Duodenal mucosa (tissue), 2 donors: ENCODE measurements around the gene HPSE2.
"Not testable (repeated sequence)": the region's sequence is repeated elsewhere in the genome, so short reads cannot be mapped to it uniquely, and the experiment has no call there.

Source experiments
- H3K27ac ChIP-seq: one replicate; pipeline ENCODE4 v1.7.0; 2013; ENCODE audit warnings: low read depth, low read length
- H3K27me3 ChIP-seq, 2 donors: one replicate each; pipeline ENCODE4 v1.7.0; 2013; ENCODE audit warnings: low read length in 2 of 2, control low read depth in 1 of 2; ENCODE audit not compliant: insufficient read depth in 2 of 2, control insufficient read depth in 1 of 2
- H3K36me3 ChIP-seq, 2 donors: one replicate each; pipeline ENCODE4 v1.7.0; 2013; ENCODE audit warnings: low read length in 2 of 2, control low read depth in 1 of 2; ENCODE audit not compliant: insufficient read depth in 2 of 2, control insufficient read depth in 1 of 2
- H3K4me1 ChIP-seq, 2 donors: one replicate each; pipeline ENCODE4 v1.7.0; 2013; ENCODE audit warnings: low read length in 2 of 2, control low read depth in 1 of 2; ENCODE audit not compliant: insufficient read depth in 2 of 2, control insufficient read depth in 1 of 2
- H3K4me3 ChIP-seq, 2 donors: one replicate each; pipeline ENCODE4 v1.7.0; 2013; ENCODE audit warnings: low read length in 2 of 2, low read depth in 1 of 2
- H3K9ac ChIP-seq, 2 donors: one replicate each; pipeline ENCODE4 v1.7.0; 2013; ENCODE audit warnings: low read length in 2 of 2, low read depth in 1 of 2
- H3K9me3 ChIP-seq, 2 donors: one replicate each; pipeline ENCODE4 v1.7.0; 2013; ENCODE audit warnings: low read length in 2 of 2, control low read depth in 1 of 2; ENCODE audit not compliant: control insufficient read depth in 1 of 2

Gene HPSE2

DNA sequence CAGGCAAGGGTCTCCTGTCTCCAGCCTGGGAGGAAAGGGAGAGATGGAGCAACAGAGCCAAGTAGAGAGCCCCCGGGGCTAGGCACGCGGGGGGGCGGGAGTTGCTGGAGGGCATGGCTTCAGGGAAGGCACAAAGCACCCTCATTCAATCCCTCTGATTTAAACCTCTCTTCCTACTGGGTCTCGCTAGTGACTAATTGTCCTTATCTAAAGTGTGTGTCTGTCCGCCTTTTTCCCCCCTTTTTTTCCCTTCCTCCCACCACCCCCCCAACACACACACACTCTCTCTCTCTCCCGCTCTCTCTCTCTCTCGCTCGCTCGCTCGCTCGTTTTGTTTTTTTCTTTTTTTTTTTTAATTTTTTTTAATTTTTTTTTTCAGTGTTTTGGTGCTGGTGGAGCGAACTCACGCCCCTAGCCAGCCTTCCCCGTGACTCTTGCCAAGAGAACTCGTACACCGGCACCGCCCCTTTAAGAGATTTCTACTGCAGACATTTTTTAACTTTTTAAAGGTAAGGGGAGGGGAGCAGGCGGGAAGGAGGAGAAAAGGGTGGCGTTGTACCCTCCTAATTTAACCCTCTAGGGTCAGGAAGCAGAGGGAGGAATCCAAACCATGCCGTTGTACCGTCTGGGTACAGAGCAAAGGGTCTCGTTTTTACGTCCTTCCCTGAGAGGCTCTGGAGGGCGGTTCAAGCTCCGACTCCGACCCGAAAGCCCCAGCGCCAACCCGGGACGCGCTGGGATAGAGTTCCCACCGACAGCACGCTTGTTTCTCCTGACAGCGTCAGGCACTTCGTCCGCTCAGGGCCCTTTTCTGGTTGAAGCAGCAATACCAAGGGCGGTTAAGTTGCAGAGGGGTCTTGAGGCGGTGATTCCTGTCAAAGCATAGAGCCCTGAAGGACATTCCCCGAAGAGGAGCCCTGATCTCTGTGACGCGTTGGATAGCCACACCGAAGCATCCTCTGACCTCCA lies at the start of gene HPSE2:
TSS of gene HPSE2 (minus strand) at position 195 of the 969 bp plus-strand sequence.
- peaks cover 44 to 62% of the 10 kb centered on the region in 2 donors for H3K27me3 ChIP-seq
- peak within 1 kb of the TSS; percentile 36 for H3K27ac ChIP-seq
- H3K4me3 ChIP-seq = peak within 1 kb of the TSS; percentile 57 to 62
- H3K36me3 ChIP-seq = no peaks in the 10 kb centered on the region
- H3K9ac ChIP-seq = peak within 1 kb of the TSS in 1 of 2 donors; percentile 57
- H3K4me1 ChIP-seq = peaks cover 7 to 10% of the 10 kb centered on the region in 2 donors
- no peaks in the 10 kb centered on the region for H3K9me3 ChIP-seq

DNA sequence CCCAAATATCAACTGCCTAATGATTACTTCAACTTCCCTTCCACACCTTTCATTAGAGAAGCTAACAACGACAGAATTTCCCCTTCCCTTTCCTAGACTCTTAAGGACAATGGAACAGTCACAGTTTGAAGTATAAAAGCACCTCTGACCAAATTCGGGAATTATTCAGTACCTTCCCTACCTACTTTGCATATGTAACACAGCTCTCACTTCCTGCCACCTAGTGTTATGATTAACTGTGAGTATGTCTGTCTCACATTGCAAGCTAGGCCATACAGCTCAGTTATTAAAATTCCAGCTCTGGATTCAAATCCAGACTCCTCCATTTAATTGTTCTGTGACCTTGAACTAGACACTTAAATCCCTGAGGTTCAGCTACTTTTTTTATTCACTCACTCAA lies 44.8 kb upstream of the HPSE2 start:
- Histone ChIP-seq H3K4me1 (no peaks in the 10 kb centered on the region), H3K36me3 (no peaks in the 10 kb centered on the region), H3K27ac (no peak overlapping the region), H3K4me3 (no peak overlapping the region), H3K9me3 (peaks cover 0 to 8% of the 10 kb centered on the region in 2 donors), H3K27me3 (no peaks in the 10 kb centered on the region), H3K9ac (no peak overlapping the region)

DNA sequence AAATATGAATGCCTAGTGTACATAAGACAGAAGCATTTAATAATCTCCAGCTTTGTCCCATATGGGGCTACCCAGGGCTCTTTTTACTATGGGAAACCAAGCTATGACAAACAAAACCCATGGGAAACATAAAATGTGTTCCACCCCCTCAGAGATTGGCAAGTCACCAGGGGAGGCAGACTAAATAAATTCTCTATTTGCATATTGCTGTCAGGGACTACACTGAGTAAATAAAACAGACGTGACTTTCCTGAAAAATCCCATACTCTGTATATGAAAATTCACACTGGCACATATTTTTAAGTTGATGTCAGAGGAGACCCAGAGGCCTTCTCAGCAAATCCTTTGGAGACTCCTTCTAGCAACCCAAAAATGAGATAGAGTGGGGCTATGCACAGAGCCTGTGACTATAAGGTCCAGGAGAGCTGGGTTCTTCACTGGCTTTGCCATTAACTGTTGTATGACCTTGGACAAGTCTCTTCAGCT lies 44.0 kb upstream of the HPSE2 start:
- no peaks in the 10 kb centered on the region for H3K36me3 ChIP-seq
- no peak overlapping the region for H3K27ac ChIP-seq
- no peak overlapping the region for H3K9ac ChIP-seq
- no peaks in the 10 kb centered on the region for H3K4me1 ChIP-seq
- peaks cover 0 to 8% of the 10 kb centered on the region in 2 donors for H3K9me3 ChIP-seq
- no peaks in the 10 kb centered on the region for H3K27me3 ChIP-seq
- H3K4me3 ChIP-seq = no peak overlapping the region

DNA sequence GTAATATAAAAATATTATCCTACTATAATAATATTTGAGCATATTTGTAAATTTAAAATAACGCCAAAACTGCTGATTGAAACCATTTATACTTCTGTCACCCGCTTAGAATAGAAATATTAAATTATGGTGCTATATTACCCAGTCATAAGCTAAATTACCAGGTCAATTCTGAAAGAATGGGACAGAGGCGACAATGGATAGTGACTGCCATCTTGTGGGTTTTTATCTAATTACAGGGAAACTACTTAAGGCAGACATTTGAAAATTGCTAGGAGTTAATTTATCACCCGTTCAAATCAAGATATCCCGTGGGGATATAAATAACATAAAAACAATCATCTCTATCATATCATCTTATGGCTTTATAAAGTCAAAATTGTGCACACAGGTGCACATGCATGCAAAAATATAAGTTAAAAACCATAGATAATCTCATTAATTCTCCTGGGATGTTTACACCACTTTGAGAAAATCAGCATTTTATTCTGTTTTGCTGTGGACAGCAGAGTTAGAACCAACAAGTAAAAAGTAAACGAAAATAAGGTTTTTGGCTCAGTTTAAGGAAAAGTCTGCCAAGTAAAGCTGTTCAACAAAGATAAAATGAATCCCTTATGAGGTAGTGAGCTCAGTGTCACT lies 41.3 kb upstream of the HPSE2 start:
- Histone ChIP-seq H3K27ac (no peak overlapping the region), H3K9ac (no peak overlapping the region), H3K4me3 (no peak overlapping the region), H3K36me3 (no peaks in the 10 kb centered on the region), H3K9me3 (no peaks in the 10 kb centered on the region), H3K27me3 (no peaks in the 10 kb centered on the region), H3K4me1 (no peaks in the 10 kb centered on the region)

DNA sequence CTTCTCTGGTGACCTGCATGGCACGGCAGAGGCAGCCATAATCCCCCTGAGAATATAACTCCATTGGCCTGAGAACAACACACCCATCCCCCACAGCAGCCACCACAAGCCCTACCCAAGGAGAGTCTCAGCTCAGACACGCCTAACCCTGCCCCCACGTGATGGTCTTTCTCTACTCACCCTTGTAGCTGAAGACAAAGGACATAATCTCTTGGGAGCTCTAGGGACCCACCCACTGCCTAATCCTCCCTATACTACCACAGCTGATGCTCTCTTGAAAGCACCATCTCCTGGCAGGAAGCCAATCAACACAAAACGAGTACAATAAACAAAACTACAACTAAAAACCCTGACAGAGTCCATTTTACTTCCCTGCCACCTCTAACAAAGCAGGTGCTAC lies 30.7 kb upstream of the HPSE2 start:
- no peak overlapping the region for H3K4me3 ChIP-seq
- H3K27ac ChIP-seq = no peak overlapping the region
- no peaks in the 10 kb centered on the region for H3K36me3 ChIP-seq
- H3K9me3 ChIP-seq = no peaks in the 10 kb centered on the region
- no peaks in the 10 kb centered on the region for H3K27me3 ChIP-seq
- no peak overlapping the region for H3K9ac ChIP-seq
- H3K4me1 ChIP-seq = no peaks in the 10 kb centered on the region

DNA sequence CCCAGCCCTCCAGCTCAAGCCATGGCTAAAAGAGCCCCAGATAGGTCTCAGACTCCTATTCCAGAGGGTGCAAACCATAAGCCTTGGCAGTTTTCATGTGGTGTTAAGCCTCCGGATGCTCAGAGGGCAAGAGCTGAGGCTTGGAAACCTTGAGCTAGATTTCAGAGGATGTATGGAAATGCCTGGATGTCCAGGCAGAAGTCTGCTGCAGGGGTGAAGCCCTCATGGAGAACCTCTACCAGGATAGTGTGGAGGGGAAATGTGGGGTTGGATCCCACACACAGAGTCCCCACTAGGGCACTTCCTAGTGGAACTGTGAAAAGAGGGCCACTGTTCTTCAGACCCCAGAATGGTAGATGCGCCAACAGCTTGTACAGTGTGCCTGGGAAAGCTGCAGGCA lies 13.2 kb upstream of the HPSE2 start:
- Histone ChIP-seq H3K9ac (no peak overlapping the region), H3K4me1 (no peaks in the 10 kb centered on the region), H3K27ac (no peak overlapping the region), H3K27me3 (no peaks in the 10 kb centered on the region), H3K36me3 (no peaks in the 10 kb centered on the region), H3K9me3 (peaks cover 8 to 15% of the 10 kb centered on the region in 2 donors), H3K4me3 (no peak overlapping the region)

DNA sequence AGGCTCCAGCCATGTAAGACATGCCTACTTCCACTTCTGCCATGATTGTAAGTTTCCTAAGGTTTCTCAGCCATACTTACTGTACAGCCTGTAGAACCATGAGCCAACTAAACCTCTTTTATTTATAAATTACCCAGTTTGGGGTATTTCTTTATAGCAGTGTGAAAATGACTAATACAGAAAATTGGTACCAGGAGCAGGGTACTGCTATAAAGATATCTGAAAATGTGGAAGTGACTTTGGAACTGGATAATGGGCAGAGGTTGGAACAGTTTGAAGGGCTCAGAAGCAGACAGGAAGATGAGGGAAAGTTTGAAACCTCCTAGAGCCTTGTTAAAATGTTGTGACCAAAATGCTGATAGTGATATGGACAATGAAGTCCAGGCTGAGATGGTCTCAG lies 12.2 kb upstream of the HPSE2 start:
- not testable (repeated sequence) for H3K27ac ChIP-seq, H3K27me3 ChIP-seq, H3K4me3 ChIP-seq, H3K9ac ChIP-seq, H3K36me3 ChIP-seq, H3K4me1 ChIP-seq
- peaks cover 8 to 15% of the 10 kb centered on the region in 2 donors for H3K9me3 ChIP-seq

DNA sequence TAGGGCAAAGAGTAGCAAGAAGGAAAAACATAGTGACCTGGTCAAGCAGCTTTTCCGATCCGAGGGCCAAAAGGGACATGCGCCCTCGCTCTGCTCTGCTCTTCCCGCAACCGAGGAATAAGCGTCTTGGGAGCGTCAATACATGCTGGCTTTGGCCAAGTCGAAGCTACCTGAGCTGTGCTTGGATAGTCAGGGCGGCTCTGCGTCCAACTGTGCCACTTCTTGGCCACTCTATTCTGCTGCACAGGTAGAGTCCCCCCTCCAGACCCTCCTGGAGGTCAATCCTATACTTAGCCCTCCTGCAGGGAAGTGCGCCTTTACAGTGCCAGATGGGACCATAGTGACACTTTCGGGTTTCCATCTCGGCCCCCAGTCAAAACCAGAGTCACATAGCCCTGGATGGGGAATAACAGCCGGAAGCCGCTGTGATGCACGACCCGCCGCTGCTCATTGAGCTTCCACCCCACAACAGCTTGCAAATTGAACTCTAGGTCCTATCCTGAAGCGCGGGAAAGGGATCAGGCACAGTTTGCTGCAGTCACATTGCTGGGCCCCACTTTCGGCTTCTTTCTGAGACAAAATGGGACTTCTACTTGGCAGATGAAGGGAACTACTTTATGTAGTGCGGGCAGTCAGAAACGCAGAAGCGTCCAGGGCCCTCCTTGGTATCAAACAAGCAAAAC lies 1.1 kb upstream of the HPSE2 start:
- peak overlapping the region in 1 of 2 donors; percentile 37 for H3K9ac ChIP-seq
- H3K36me3 ChIP-seq = no peaks in the 10 kb centered on the region
- H3K4me1 ChIP-seq = peaks cover 7 to 10% of the 10 kb centered on the region in 2 donors
- peak overlapping the region in 1 of 2 donors; percentile 40 for H3K4me3 ChIP-seq
- H3K27me3 ChIP-seq = peaks cover 44 to 55% of the 10 kb centered on the region in 2 donors
- H3K9me3 ChIP-seq = no peaks in the 10 kb centered on the region
- peak overlapping the region; percentile 36 for H3K27ac ChIP-seq

DNA sequence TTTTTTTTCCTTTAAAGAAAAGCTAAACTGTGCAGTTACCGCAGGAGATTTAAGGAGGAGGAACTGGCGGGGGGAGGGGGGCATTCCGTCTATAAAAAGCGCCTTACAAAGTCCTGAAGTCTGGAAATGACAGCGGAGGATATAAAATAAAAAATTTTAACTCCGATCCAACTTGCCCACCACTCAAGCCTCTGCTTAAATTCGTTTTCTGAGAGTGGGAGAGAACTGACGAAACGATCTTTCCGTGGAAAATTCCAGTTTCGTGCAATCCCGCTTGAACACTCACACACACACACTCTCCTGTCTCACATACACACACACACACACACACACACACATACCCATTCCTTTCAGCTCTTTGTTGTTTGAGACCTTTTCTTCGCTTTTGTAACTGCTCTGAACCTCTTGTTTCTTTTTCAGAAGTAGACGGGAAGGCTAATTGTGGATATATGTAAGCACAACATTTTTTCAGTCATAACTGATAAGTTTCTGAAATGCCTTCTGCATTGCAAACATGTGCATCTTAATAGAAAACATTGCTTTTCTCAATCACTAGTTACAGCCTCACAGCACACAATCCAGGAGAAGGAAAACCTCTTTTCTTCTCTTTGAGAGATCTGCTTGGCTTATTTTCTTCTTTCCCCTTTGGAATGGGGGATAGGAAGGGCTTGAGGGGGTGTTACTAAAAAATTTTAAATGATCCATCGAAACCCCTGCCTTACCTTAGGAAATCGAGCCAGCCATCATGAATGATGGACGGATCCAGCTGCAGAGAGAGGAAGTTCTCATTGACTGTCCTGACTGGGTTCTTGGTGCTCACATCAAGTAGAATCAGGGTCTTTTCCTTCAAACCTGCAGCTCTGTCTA lies 628 bp downstream of the HPSE2 start:
- H3K4me1 ChIP-seq = peaks cover 7 to 10% of the 10 kb centered on the region in 2 donors
- H3K27me3 ChIP-seq = peaks cover 44 to 68% of the 10 kb centered on the region in 2 donors
- peak overlapping the region in 1 of 2 donors; percentile 57 for H3K9ac ChIP-seq
- no peaks in the 10 kb centered on the region for H3K36me3 ChIP-seq
- H3K4me3 ChIP-seq = peak overlapping the region; percentile 57 to 62
- no peak overlapping the region for H3K27ac ChIP-seq
- H3K9me3 ChIP-seq = no peaks in the 10 kb centered on the region
